GM19193 (cell line): ENCODE data around the gene GLRX3.

Source experiments
- POLR2A ChIP-seq: IDR thresholded peaks from 4 replicates; pipeline ENCODE4 v1.6.1; 2011; ENCODE audit not compliant: insufficient read depth, insufficient read length; ENCODE audit errors: extremely low read depth

Gene GLRX3

GRCh38 chr10:130137090-130137448 lies 878 bp downstream of the GLRX3 start:
- no peak for TF ChIP-seq POLR2A

DNA sequence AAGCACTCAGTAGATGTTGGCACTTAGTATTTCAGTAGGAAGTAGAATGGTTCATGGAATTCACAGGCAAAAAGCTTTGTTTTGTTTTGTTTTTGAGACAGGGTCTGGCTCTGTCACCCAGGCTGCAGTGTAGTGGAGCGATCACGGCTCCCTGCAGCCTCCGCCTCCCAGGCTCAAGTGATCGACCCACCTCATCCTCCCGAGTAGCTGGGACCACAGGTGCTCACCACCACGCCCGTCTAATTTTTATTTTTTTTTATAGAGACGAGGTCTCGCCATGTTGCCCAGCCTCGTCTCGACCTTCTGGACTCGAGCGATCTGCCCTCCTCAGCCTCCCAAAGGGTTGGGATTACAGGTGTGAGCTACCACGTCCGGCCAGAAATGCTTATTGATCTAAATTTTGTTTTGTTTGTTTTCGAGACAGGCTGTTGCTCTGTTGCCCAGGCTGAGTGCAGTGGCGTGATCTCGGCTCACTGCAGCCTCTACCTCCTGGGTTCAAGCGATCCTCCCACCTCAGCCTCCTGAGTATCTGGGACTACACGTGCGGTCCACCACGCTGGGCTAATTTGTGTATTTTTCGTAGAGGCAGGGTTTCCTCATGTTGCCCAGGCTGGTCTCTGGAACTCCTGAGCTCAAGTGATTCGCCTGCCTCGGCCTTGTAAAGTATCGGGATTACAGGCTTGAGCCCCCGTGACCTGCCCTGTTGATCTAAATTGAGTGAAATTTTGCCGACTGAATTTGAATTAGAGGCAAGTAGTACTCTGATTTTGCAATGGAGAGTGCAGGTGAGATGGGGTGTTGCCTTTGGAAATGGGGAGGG lies 1.7 kb downstream of the GLRX3 start:
- no peak for TF ChIP-seq POLR2A

GRCh38 chr10:130138479-130138866 lies 2.3 kb downstream of the GLRX3 start:
- no peak for TF ChIP-seq POLR2A

DNA sequence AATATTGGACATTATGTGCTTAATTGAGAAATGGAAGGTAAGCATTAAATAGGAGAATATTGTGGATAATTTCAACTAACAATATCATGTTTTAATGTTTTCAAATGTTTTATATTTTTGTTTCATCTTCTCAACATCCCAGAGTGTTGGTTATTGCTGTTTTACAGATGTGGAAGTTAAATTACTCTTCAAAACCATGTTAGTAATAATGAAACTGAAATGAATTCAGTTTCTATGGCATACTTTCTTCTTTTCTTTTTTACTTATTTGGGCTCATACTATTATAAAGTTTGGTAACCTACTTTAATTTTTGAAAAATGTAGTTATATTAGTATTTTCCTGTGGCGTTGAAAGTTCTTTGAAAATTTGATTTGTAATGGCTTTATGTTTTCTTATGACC lies 4.2 kb downstream of the GLRX3 start:
- no peak for TF ChIP-seq POLR2A

- no peak for TF ChIP-seq POLR2A
Observed at GRCh38 chr10:130141038-130141437, 4.8 kb downstream of the GLRX3 start.

DNA sequence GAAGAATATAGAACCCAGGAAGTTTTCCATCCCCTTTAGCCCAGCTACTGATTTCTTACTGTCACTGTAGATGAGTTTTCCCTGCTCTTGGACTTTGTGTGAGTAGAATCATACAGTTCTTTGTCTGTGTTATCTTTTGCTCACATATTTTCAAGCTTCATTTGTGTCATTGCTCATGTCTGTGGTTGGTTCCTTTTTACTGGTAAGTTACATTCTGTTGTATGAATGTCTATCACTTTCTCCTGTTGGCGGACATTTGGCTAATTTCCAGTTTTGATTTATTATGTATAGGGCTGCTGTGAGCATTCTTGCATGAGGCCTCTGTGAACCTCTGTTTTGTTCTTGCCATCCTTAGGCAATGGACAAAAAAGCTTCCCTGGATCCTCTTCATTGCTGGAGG lies 5.3 kb downstream of the GLRX3 start:
- TF ChIP-seq POLR2A, result no peak

GRCh38 chr10:130141878-130142277 lies 5.7 kb downstream of the GLRX3 start:
- TF ChIP-seq POLR2A, result no peak

- TF ChIP-seq POLR2A, result no peak
Observed at GRCh38 chr10:130146042-130146441, 9.9 kb downstream of the GLRX3 start.

- no peak for TF ChIP-seq POLR2A
Observed at GRCh38 chr10:130159192-130159794, 23.1 kb downstream of the GLRX3 start.

- TF ChIP-seq POLR2A, result no peak
Observed at GRCh38 chr10:130160775-130161174, 24.6 kb downstream of the GLRX3 start.

GRCh38 chr10:130161331-130161730 lies 25.1 kb downstream of the GLRX3 start:
- TF ChIP-seq POLR2A, result no peak

DNA sequence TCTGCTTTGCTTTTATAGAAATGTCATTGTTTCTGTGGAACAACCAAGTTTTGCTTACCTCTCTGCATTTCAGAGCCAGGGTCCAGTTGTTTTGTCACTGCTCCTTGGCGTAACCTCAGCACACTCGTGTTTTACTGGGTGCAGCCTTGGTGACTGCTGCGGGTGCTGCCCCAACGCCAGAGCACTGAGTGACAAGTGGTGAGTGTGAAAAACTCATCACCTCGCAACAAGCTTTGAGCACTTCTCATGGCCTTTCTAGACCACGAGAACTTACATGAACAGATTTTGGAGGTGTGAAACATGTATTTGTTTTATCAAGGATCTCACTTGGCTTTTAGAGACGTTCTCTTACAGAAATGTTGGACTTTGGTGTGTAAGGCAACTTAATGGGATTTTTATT lies 31.0 kb downstream of the GLRX3 start:
- no peak for TF ChIP-seq POLR2A

DNA sequence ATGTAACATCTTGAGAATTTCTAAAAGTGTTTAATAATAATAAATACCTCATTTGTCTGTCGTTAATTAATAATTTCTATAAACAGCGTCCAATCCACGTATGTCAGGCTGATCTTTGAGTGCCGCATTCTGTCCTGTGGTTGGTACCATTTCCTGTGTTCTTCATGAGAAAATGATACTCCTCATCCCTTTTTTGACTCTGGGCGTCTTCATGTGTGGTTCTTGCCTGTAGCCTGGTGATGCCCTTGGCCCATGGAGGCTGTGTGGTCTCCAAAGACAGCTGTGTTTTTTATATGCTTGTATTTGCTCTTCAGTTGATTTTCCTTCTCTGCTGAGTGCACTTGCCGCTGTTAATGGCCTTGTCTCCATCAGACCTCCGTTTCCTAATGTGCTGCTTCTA lies 31.5 kb downstream of the GLRX3 start:
- TF ChIP-seq POLR2A, result no peak

GRCh38 chr10:130169136-130169859 lies 33.1 kb downstream of the GLRX3 start:
- no peak for TF ChIP-seq POLR2A

GRCh38 chr10:130171196-130171595 lies 35.0 kb downstream of the GLRX3 start:
- no peak for TF ChIP-seq POLR2A

DNA sequence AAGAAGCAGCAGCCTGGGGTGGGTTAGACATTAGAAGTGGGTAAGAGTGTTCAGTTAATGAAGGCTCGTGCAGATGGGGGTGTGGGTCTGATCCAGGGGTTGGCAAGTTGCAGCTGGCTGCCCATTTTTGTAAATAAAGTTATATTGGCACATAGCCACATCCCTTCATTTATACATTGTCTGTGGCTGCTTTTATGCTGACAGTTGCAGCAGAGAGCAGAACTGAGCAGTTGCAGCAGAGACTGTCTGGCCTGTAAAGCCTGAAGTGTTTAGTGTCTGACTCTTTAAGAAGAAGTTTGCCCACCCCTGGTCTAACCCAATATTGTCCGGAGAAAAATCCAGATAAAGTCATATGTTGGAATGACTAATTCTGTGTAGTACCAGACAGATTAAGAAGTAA lies 38.1 kb downstream of the GLRX3 start:
- no peak for TF ChIP-seq POLR2A
